Measurements from ENCODE around the gene LPAR1. TPM values are rescaled to one million over a fixed set of nuclear protein-coding genes. Genes with fewer than 3 reads are reported as not detected.

The LPAR1 gene
- total and polyA plus RNA-seq, 10 of the 15 experiments (the other 5 are each of a cell fraction or from before 2014, with no cell fraction given), result 3.3 to 12.9 (median 8.4) TPM

DNA sequence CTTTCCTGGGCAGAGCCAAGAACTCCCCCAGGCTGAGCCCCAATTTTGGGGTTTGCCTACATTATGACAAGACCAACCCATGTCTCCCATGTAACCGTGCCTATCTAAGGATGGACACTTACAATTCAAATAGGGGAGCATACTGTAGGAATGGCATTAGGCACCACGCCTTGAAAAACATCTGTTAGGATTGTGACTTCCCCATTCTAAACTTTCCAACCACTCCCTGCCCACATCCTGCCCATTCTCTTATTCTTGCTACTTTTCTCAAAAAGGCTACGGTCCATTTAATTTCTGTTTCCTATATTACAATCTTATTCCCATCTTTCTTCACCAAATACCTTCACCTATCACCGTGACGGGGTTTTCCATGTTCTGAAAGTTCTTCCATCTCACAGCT lies 99.2 kb downstream of the LPAR1 start (continued):
- TF ChIP-seq SIX5 (IDR thresholded peaks at IDR 0.05; ENCODE audit: low read depth, low read length, severe bottlenecking), result no peak

- no peak for FAIRE-seq
- no peak for ATAC-seq
- no peak overlapping the region for H3K4me2 ChIP-seq (ENCODE audit: control insufficient read depth, insufficient read depth)
- SMC1A ChIA-PET (ENCODE audit: uncharacterized antibody, unreplicated experiment), result interaction anchor here (1.2 to 4.6 kb wide), 2 partner anchors 13 to 19 kb away, joined by 3 to 29 read pairs; no protein-coding TSS in a partner anchor
- TF ChIP-seq, protein P1, sequence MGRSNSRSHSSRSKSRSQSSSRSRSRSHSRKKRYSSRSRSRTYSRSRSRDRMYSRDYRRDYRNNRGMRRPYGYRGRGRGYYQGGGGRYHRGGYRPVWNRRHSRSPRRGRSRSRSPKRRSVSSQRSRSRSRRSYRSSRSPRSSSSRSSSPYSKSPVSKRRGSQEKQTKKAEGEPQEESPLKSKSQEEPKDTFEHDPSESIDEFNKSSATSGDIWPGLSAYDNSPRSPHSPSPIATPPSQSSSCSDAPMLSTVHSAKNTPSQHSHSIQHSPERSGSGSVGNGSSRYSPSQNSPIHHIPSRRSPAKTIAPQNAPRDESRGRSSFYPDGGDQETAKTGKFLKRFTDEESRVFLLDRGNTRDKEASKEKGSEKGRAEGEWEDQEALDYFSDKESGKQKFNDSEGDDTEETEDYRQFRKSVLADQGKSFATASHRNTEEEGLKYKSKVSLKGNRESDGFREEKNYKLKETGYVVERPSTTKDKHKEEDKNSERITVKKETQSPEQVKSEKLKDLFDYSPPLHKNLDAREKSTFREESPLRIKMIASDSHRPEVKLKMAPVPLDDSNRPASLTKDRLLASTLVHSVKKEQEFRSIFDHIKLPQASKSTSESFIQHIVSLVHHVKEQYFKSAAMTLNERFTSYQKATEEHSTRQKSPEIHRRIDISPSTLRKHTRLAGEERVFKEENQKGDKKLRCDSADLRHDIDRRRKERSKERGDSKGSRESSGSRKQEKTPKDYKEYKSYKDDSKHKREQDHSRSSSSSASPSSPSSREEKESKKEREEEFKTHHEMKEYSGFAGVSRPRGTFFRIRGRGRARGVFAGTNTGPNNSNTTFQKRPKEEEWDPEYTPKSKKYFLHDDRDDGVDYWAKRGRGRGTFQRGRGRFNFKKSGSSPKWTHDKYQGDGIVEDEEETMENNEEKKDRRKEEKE (IDR thresholded peaks at IDR 0.05), result no peak
- no peak for TF ChIP-seq ZNF217 (IDR thresholded peaks at IDR 0.05)
- TF ChIP-seq ZNF207 (IDR thresholded peaks at IDR 0.05; ENCODE audit: borderline replicate concordance), result no peak
- intact Hi-C loops (cut with micrococcal nuclease; ENCODE audit: unreplicated experiment), result no loop called here
- H3K36me3 ChIP-seq (ENCODE audit: control insufficient read depth in 2 of 2, insufficient read depth in 2 of 2, low read length in 1 of 2), result no peaks in the 10 kb centered on the region
- no peaks in the 10 kb centered on the region for H3K79me2 ChIP-seq (ENCODE audit: control insufficient read depth, insufficient read depth, low read length)
- in situ Hi-C loops (cut with MboI), result no loop called here
- no peak overlapping the region for H3K9ac ChIP-seq (ENCODE audit: control insufficient read depth, insufficient read depth, low read length)
- no TSS peak for BruUV-seq (replicated peaks)
- WGBS (ENCODE audit: insufficient coverage, insufficient replicate concordance, low lambda C conversion rate, missing lambda C conversion rate), result 13% methylated on average over 3 of the region's 3 CpGs
- DNase-seq (ENCODE audit: low read depth, low spot score), result no peak
- POLR2A ChIA-PET, result interaction anchor here (1.5 kb wide), 1 partner anchor 10 kb away, joined by 5 read pairs; no protein-coding TSS in a partner anchor
- peaks cover 3% of the 10 kb centered on the region for H3K4me1 ChIP-seq (ENCODE audit: control insufficient read depth, insufficient read depth, low read length)
- H2AFZ ChIP-seq (ENCODE audit: control insufficient read depth, low read depth, low read length), result no peak overlapping the region
- no peaks in the 10 kb centered on the region for H4K20me1 ChIP-seq (ENCODE audit: control insufficient read depth, insufficient read depth)
- no peaks in the 10 kb centered on the region for H3K27me3 ChIP-seq (replicated peaks in 1 of 2; ENCODE audit: control insufficient read depth in 2 of 2, insufficient read depth in 2 of 2, low read length in 1 of 2)
- H3K27ac ChIP-seq (ENCODE audit: control insufficient read depth, insufficient read depth), result no peak overlapping the region
- H3K9me3 ChIP-seq (replicated peaks; ENCODE audit: control insufficient read depth, insufficient read depth, low read length), result peaks cover 2% of the 10 kb centered on the region; the same call in 2 of the 3 replicates
- no peak overlapping the region for H3K4me3 ChIP-seq
- RAD21 ChIA-PET (ENCODE audit: unreplicated experiment), result interaction anchor here (1.7 kb wide), 1 partner anchor 98 kb away, joined by 7 read pairs; no protein-coding TSS in a partner anchor
- CTCF ChIA-PET, result no interaction called here
Measured at GRCh38 chr9:110938242-110938641, 100.0 kb downstream of the LPAR1 start.

Data from GM12878 (cell line).